Gastrocnemius medialis (tissue), 4 donors: Measurements from ENCODE around the gene ERC2. TPM values are rescaled to one million over a fixed set of nuclear protein-coding genes. Genes with fewer than 3 reads are reported as not detected.

ENCODE experiments used
- ATAC-seq, 2 donors: fragments of 150-250 bp; one replicate each; pipeline ENCODE4 v1.9.1; 2016
- DNase-seq, 2 donors: peaks; one replicate each; pipeline ENCODE4 v3.0.0-alpha.2; 2019
- H3K27ac ChIP-seq, 4 donors: fragments of 200-600 bp; sonication (generic); 1 replicate in 1 of 4; 2 replicates in 3 of 4; pipeline ENCODE4 v1.5.1; 2016 to 2018; ENCODE audit warnings: mild to moderate bottlenecking in 2 of 4, moderate library complexity in 1 of 4
- H3K27me3 ChIP-seq, 3 donors: fragments of 200-600 bp; sonication (generic) in 2 of 3; 1 replicate in 1 of 3; 2 replicates in 2 of 3; pipeline versions ENCODE4 v1.5.1 to v1.6.0; 2016 to 2019; ENCODE audit warnings: mild to moderate bottlenecking in 1 of 3, moderate library complexity in 1 of 3
- H3K36me3 ChIP-seq, 2 donors: fragments of 200-600 bp; sonication (generic) in 1 of 2; one replicate each; pipeline ENCODE4 v1.5.1; 2017 to 2018
- H3K4me1 ChIP-seq, 2 donors: fragments of 200-600 bp; sonication (generic) in 1 of 2; one replicate each; pipeline ENCODE4 v1.5.1; 2016 to 2017; ENCODE audit warnings: mild to moderate bottlenecking in 2 of 2
- H3K4me3 ChIP-seq, 4 donors: fragments of 200-600 bp; sonication (generic) in 3 of 4; 1 replicate in 1 of 4; 2 replicates in 3 of 4; pipeline ENCODE4 v1.5.1; 2016 to 2019; ENCODE audit warnings: mild to moderate bottlenecking in 2 of 4
- H3K9me3 ChIP-seq, 3 donors: fragments of 200-600 bp; sonication (generic) in 2 of 3; 1 replicate in 1 of 3; 2 replicates in 2 of 3; pipeline ENCODE4 v1.5.1; 2016 to 2019
- CTCF ChIP-seq, 5 experiments: fragments of 450-650 bp in 3 of 5; fragments of 200-600 bp in 2 of 5; sonication (generic) in 2 of 5; IDR thresholded peaks in 4 of 5; conservative IDR thresholded peaks in 1 of 5; 1 replicate in 4 of 5; 2 replicates in 1 of 5; pipeline ENCODE4 v1.5.1; 2016 to 2019; ENCODE audit warnings: antibody characterized with exemption in 5 of 5, mild to moderate bottlenecking in 3 of 5, moderate library complexity in 3 of 5
- POLR2A ChIP-seq, 2 donors: fragments of 450-650 bp; IDR thresholded peaks; one replicate each; pipeline ENCODE4 v1.6.1; 2017; ENCODE audit warnings: antibody characterized with exemption in 2 of 2, mild to moderate bottlenecking in 2 of 2, moderate library complexity in 2 of 2
- in situ Hi-C, 4 donors: fragments of 200-750 bp; cut with MboI; loops; one replicate each; pipeline versions ENCODE4 v1.15.0 to v1.8.0; 2017; ENCODE audit warnings: low sequenced_read_pairs in 4 of 4
- intact Hi-C: fragments of 100-400 bp; cut with DNase I; formaldehyde crosslinking; loops from one replicate; pipeline ENCODE4 v1.15.1; 2023; ENCODE audit warnings: low total_unique reads
- total RNA-seq, 4 donors: library from RNA; depleted of rRNA; stranded (reverse); fragments of >200 nt; gene quantifications; one replicate each; pipeline versions ENCODE4 v1.1.0 to v1.2.3, GENCODE V29; 2016

ERC2 gene
- total RNA-seq, 4 donors from 2014 or later, result not detected

- TF ChIP-seq CTCF (IDR thresholded peaks at IDR 0.05 in 4 of 5, conservative IDR thresholded peaks at IDR 0.05 in 1 of 5) (no peak), POLR2A (IDR thresholded peaks at IDR 0.05) (no peak)
- Histone ChIP-seq H3K4me3 (no peak overlapping the region), H3K9me3 (no peaks in the 10 kb centered on the region), H3K27ac (no peak overlapping the region), H3K27me3 (no peaks in the 10 kb centered on the region), H3K4me1 (no peaks in the 10 kb centered on the region), H3K36me3 (no peaks in the 10 kb centered on the region)
- intact Hi-C loops (no loop called here), in situ Hi-C loops (loop anchor here in 3 of 4 donors (10.0 to 25.0 kb wide), 2 partner anchors 255 to 258 kb away; partner anchors contain the start of gene WNT5A (in 3 of the 3))
- DNase-seq, result no peak
- no peak for ATAC-seq
Measured at GRCh38 chr3:55742832-55743136, 725.5 kb downstream of the ERC2 start.

- no peak overlapping the region for H3K4me3 ChIP-seq
- ATAC-seq (no peak), DNase-seq (no peak)
- TF ChIP-seq CTCF (IDR thresholded peaks at IDR 0.05 in 4 of 5, conservative IDR thresholded peaks at IDR 0.05 in 1 of 5), result no peak
- TF ChIP-seq POLR2A (IDR thresholded peaks at IDR 0.05), result no peak
- intact Hi-C loops, result no loop called here
- in situ Hi-C loops, result loop anchor here in 3 of 4 donors (10.0 to 25.0 kb wide), 2 partner anchors 255 to 257 kb away; partner anchors contain the start of gene WNT5A (in 3 of the 3)
- no peak overlapping the region for H3K27ac ChIP-seq
- no peaks in the 10 kb centered on the region for H3K9me3 ChIP-seq
- H3K4me1 ChIP-seq, result no peaks in the 10 kb centered on the region
- no peaks in the 10 kb centered on the region for H3K36me3 ChIP-seq
- H3K27me3 ChIP-seq, result no peaks in the 10 kb centered on the region
Measured at GRCh38 chr3:55742022-55742831, 726.0 kb downstream of the ERC2 start.

GRCh38 chr3:55737186-55737585 lies 731.1 kb downstream of the ERC2 start:
- no peak for ATAC-seq
- Histone ChIP-seq H3K36me3 (no peaks in the 10 kb centered on the region), H3K9me3 (no peaks in the 10 kb centered on the region), H3K27me3 (no peaks in the 10 kb centered on the region), H3K27ac (no peak overlapping the region), H3K4me3 (no peak overlapping the region), H3K4me1 (no peaks in the 10 kb centered on the region)
- TF ChIP-seq POLR2A (IDR thresholded peaks at IDR 0.05), result no peak
- TF ChIP-seq CTCF (IDR thresholded peaks at IDR 0.05 in 4 of 5, conservative IDR thresholded peaks at IDR 0.05 in 1 of 5), result no peak
- DNase-seq, result no peak
- intact Hi-C loops, result no loop called here
- in situ Hi-C loops, result loop anchor here in 2 of 4 donors (25.0 kb wide), 1 partner anchor 250 kb away; the partner anchor contains the start of gene WNT5A (in 2 of the 2)

GRCh38 chr3:55735976-55736375 lies 732.3 kb downstream of the ERC2 start:
- ATAC-seq (no peak), DNase-seq (no peak)
- Histone ChIP-seq H3K9me3 (no peaks in the 10 kb centered on the region), H3K27ac (no peak overlapping the region), H3K36me3 (no peaks in the 10 kb centered on the region), H3K4me1 (no peaks in the 10 kb centered on the region), H3K27me3 (no peaks in the 10 kb centered on the region), H3K4me3 (no peak overlapping the region)
- TF ChIP-seq CTCF (IDR thresholded peaks at IDR 0.05 in 4 of 5, conservative IDR thresholded peaks at IDR 0.05 in 1 of 5), result no peak
- TF ChIP-seq POLR2A (IDR thresholded peaks at IDR 0.05), result no peak
- in situ Hi-C loops (loop anchor here in 2 of 4 donors (25.0 kb wide), 1 partner anchor 249 kb away; the partner anchor contains the start of gene WNT5A (in 2 of the 2)), intact Hi-C loops (no loop called here)
